NCI-H187 treated with DMSO at 0.1 percent for 48 hours (cell line): ENCODE measurements around the gene NME1.
"Not testable (repeated sequence)": the region's sequence is repeated elsewhere in the genome, so short reads cannot be mapped to it uniquely, and the experiment has no call there.

ENCODE experiments used
- DNase-seq: peaks from one replicate; lab custom pipeline; 2025; lab: John Stamatoyannopoulos, UW

The NME1 gene

GRCh38 chr17:51144266-51145022 lies 8.9 kb upstream of the NME1 start:
- no peak for DNase-seq

- no peak for DNase-seq
Observed at GRCh38 chr17:51147650-51148049, 5.7 kb upstream of the NME1 start.

- DNase-seq = no peak
Observed at GRCh38 chr17:51149163-51149562, 4.2 kb upstream of the NME1 start.

GRCh38 chr17:51150932-51151331 lies 2.4 kb upstream of the NME1 start:
- DNase-seq = no peak

- no peak for DNase-seq
Observed at GRCh38 chr17:51152766-51153209, 571 bp upstream of the NME1 start.

- DNase-seq = no peak
Observed at GRCh38 chr17:51154176-51154575, 817 bp downstream of the NME1 start.

GRCh38 chr17:51155416-51155815 lies 2.1 kb downstream of the NME1 start:
- DNase-seq = no peak

- no peak for DNase-seq
Observed at GRCh38 chr17:51159604-51160003, 6.2 kb downstream of the NME1 start.

GRCh38 chr17:51161541-51161940 lies 8.2 kb downstream of the NME1 start:
- no peak for DNase-seq

GRCh38 chr17:51164911-51165679 lies 11.7 kb downstream of the NME1 start:
- DNase-seq = no peak

- no peak for DNase-seq
Observed at GRCh38 chr17:51165680-51166197, 12.4 kb downstream of the NME1 start.

- no peak for DNase-seq
Observed at GRCh38 chr17:51166198-51166986, 13.0 kb downstream of the NME1 start, which contains the start of gene NME2. TSS of gene NME2 (plus strand) at chr17:51166411. CDS start at chr17:51166831, 420 bp downstream.

- DNase-seq = no peak
Observed at GRCh38 chr17:51166987-51167931, 13.9 kb downstream of the NME1 start.

GRCh38 chr17:51169340-51169739 lies 16.0 kb downstream of the NME1 start:
- DNase-seq = no peak

GRCh38 chr17:51170736-51171135 lies 17.4 kb downstream of the NME1 start:
- DNase-seq = no peak

GRCh38 chr17:51172030-51172429 lies 18.7 kb downstream of the NME1 start:
- not testable (repeated sequence) for DNase-seq

- no peak for DNase-seq
Observed at GRCh38 chr17:51180486-51180885, 27.1 kb downstream of the NME1 start.

- DNase-seq = no peak
Observed at GRCh38 chr17:51184124-51184523, 30.8 kb downstream of the NME1 start.

GRCh38 chr17:51185763-51186332 lies 32.5 kb downstream of the NME1 start:
- DNase-seq = no peak

- DNase-seq = no peak
Observed at GRCh38 chr17:51188271-51188833, 35.0 kb downstream of the NME1 start.
